DOHH2 (cell line): ENCODE results near the gene COA8.

Source experiments
- EZH2phosphoT487 ChIP-seq: fragments of 200-600 bp; sonication (generic); IDR thresholded peaks from 2 replicates; pipeline ENCODE4 v1.6.1; 2017; ENCODE audit warnings: borderline replicate concordance, mild to moderate bottlenecking, antibody characterized with exemption, low read length, moderate library complexity, mixed read lengths
- TF ChIP-seq, protein P1 (sequence below): fragments of 200-600 bp; sonication (generic); IDR thresholded peaks from one replicate; pipeline ENCODE4 v1.5.1; 2014; ENCODE audit warnings: antibody characterized with exemption, mild to moderate bottlenecking, low read depth, low read length; ENCODE audit not compliant: poor library complexity, severe bottlenecking

DNA sequence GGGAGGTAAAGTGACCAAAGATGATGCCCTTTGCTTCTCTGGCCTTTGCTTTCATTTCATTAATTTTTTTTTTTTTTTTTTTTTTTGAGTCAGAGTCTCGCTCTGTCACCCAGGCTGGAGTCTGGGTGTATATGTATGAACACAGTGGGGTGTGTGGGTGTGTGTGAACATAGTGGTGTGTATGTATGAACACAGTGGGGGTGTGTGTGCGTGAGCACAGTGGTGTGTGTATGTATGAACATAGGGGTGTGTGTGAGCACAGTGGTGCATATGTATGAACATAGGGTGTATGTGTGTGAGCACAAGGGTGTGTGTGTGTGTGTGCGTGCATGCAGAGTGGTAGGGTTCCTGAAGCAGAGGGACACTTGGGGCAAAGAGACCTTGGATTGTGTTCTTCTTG, 75.8 kb downstream of the COA8 start:
- TF ChIP-seq, protein P1, sequence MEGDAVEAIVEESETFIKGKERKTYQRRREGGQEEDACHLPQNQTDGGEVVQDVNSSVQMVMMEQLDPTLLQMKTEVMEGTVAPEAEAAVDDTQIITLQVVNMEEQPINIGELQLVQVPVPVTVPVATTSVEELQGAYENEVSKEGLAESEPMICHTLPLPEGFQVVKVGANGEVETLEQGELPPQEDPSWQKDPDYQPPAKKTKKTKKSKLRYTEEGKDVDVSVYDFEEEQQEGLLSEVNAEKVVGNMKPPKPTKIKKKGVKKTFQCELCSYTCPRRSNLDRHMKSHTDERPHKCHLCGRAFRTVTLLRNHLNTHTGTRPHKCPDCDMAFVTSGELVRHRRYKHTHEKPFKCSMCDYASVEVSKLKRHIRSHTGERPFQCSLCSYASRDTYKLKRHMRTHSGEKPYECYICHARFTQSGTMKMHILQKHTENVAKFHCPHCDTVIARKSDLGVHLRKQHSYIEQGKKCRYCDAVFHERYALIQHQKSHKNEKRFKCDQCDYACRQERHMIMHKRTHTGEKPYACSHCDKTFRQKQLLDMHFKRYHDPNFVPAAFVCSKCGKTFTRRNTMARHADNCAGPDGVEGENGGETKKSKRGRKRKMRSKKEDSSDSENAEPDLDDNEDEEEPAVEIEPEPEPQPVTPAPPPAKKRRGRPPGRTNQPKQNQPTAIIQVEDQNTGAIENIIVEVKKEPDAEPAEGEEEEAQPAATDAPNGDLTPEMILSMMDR: no peak
- no peak for TF ChIP-seq EZH2phosphoT487
